Trophoblast cell (in vitro differentiated cells and primary cell): ENCODE measurements around the gene SNTG2.

ENCODE experiments used
- DNase-seq, 2 donors: peaks; one replicate each; pipeline ENCODE4 v3.0.0-alpha.2; 2016
- H2AFZ ChIP-seq: 2 replicates; pipeline ENCODE4 v1.6.1; 2013; ENCODE audit warnings: low read length, moderate library complexity, mild to moderate bottlenecking; ENCODE audit not compliant: insufficient read depth, poor library complexity
- H2AK5ac ChIP-seq: 2 replicates; pipeline ENCODE4 v1.6.1; 2013; ENCODE audit warnings: mild to moderate bottlenecking, low read length
- H2BK120ac ChIP-seq: 2 replicates; pipeline ENCODE4 v1.6.1; 2013; ENCODE audit warnings: low read length, mild to moderate bottlenecking, moderate library complexity; ENCODE audit not compliant: insufficient read depth, poor library complexity
- H2BK12ac ChIP-seq: 2 replicates; pipeline ENCODE4 v1.6.1; 2013; ENCODE audit warnings: mild to moderate bottlenecking, low read length, moderate library complexity
- H2BK5ac ChIP-seq: 2 replicates; pipeline ENCODE4 v1.6.1; 2013; ENCODE audit warnings: low read length, low read depth, moderate library complexity, mild to moderate bottlenecking; ENCODE audit not compliant: poor library complexity
- H3K14ac ChIP-seq: 2 replicates; pipeline ENCODE4 v1.6.1; 2013; ENCODE audit warnings: mild to moderate bottlenecking, low read length
- H3K18ac ChIP-seq: 2 replicates; pipeline ENCODE4 v1.6.1; 2013; ENCODE audit warnings: mild to moderate bottlenecking, low read length
- H3K23ac ChIP-seq: 2 replicates; pipeline ENCODE4 v1.6.1; 2013; ENCODE audit warnings: low read length
- H3K27ac ChIP-seq: 2 replicates; pipeline ENCODE4 v1.5.1; 2013; ENCODE audit warnings: low read depth, mild to moderate bottlenecking, inconsistent platforms, low read length, moderate library complexity
- H3K27me3 ChIP-seq: 2 replicates; pipeline ENCODE4 v1.6.1; 2013; ENCODE audit warnings: inconsistent platforms, mild to moderate bottlenecking, low read length, moderate library complexity; ENCODE audit not compliant: insufficient read depth
- H3K36me3 ChIP-seq, 2 experiments: 1 replicate in 1 of 2; 2 replicates in 1 of 2; pipeline ENCODE4 v1.6.1; 2013; ENCODE audit warnings: low read length in 2 of 2, mild to moderate bottlenecking in 2 of 2, moderate library complexity in 1 of 2; ENCODE audit not compliant: insufficient read depth in 2 of 2, control insufficient read depth in 1 of 2
- H3K4ac ChIP-seq: 2 replicates; pipeline ENCODE4 v1.6.1; 2013; ENCODE audit warnings: low read depth, mild to moderate bottlenecking, low read length, moderate library complexity
- H3K4me1 ChIP-seq, 2 experiments: 1 replicate in 1 of 2; 2 replicates in 1 of 2; pipeline ENCODE4 v1.6.1; 2013; ENCODE audit warnings: low read length in 2 of 2, mild to moderate bottlenecking in 2 of 2, moderate library complexity in 1 of 2; ENCODE audit not compliant: insufficient read depth in 2 of 2, control insufficient read depth in 1 of 2
- H3K4me2 ChIP-seq: 2 replicates; pipeline ENCODE4 v1.6.1; 2013; ENCODE audit warnings: inconsistent platforms, mild to moderate bottlenecking, low read length, moderate library complexity
- H3K4me3 ChIP-seq: 2 replicates; pipeline ENCODE4 v1.5.1; 2013; ENCODE audit warnings: mild to moderate bottlenecking, low read depth, low read length, inconsistent platforms
- H3K79me1 ChIP-seq: one replicate; pipeline ENCODE4 v1.6.1; 2013; ENCODE audit warnings: low read length
- H3K79me2 ChIP-seq: 2 replicates; pipeline ENCODE4 v1.6.1; 2013; ENCODE audit warnings: low read length, mild to moderate bottlenecking; ENCODE audit not compliant: control insufficient read depth, insufficient read depth, poor library complexity
- H3K9ac ChIP-seq: 2 replicates; pipeline ENCODE4 v1.6.1; 2013; ENCODE audit warnings: mild to moderate bottlenecking, low read length
- H3K9me3 ChIP-seq: 2 replicates; pipeline ENCODE4 v1.6.1; 2013; ENCODE audit warnings: low read depth, mild to moderate bottlenecking, control low read depth, inconsistent platforms, low read length; ENCODE audit not compliant: insufficient read depth
- H4K12ac ChIP-seq: 2 replicates; pipeline ENCODE4 v1.6.1; 2013; ENCODE audit warnings: low read depth, mild to moderate bottlenecking, low read length, moderate library complexity
- H4K8ac ChIP-seq: 2 replicates; pipeline ENCODE4 v1.6.1; 2013; ENCODE audit warnings: low read depth, mild to moderate bottlenecking, low read length, moderate library complexity
- H4K91ac ChIP-seq: one replicate; pipeline ENCODE4 v1.6.1; 2013; ENCODE audit warnings: low read depth, mild to moderate bottlenecking, low read length, moderate library complexity
- WGBS: extraction: QIAGEN DNeasy Blood & Tissue Kit; methylation state at CpG from one replicate; pipeline ENCODE4 v1.1.7; 2013; ENCODE audit warnings: missing lambda C conversion rate; ENCODE audit not compliant: insufficient read length, insufficient coverage; ENCODE audit errors: extremely low coverage; 5-methylcytosine and 5-hydroxymethylcytosine counted together

The SNTG2 gene

DNA sequence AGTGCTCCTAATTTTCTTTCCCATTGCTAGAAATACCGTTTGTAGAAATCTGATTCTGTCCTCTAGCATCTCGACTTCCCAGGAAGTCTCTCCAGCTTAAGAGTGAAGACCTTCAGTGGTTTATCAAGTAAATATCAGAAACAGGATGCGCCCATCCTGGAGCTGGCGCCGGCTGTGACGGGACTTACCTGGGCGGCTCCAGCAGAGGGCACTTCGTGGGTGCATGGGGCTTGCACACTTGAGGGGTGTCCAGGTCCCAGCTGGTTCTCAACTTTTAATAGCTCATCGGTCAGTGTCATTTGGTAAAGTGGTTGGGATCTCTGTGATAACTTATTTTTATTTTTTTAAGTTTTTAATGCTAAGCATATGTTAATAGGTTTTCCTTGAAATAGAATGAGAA lies 295.6 kb downstream of the SNTG2 start:
- no peaks in the 10 kb centered on the region for H3K79me1 ChIP-seq
- H2BK5ac ChIP-seq: no peak overlapping the region
- H3K4ac ChIP-seq: no peak overlapping the region
- H3K79me2 ChIP-seq: no peaks in the 10 kb centered on the region
- H2BK12ac ChIP-seq: no peak overlapping the region
- no peak overlapping the region for H3K18ac ChIP-seq
- no peaks in the 10 kb centered on the region for H3K36me3 ChIP-seq
- no peak overlapping the region for H2BK120ac ChIP-seq
- no peak overlapping the region for H4K12ac ChIP-seq
- peaks cover under 1% of the 10 kb centered on the region for H3K9me3 ChIP-seq
- no peak overlapping the region for H3K4me3 ChIP-seq
- H2AFZ ChIP-seq: no peak overlapping the region
- no CpG with 5 or more reads among the region's 9 CpGs for WGBS
- no peak overlapping the region for H3K27ac ChIP-seq
- no peak overlapping the region for H2AK5ac ChIP-seq
- no peak overlapping the region for H4K91ac ChIP-seq
- H3K23ac ChIP-seq: no peak overlapping the region
- H3K4me2 ChIP-seq: no peak overlapping the region
- H3K4me1 ChIP-seq: no peaks in the 10 kb centered on the region
- H3K27me3 ChIP-seq: no peaks in the 10 kb centered on the region
- H3K14ac ChIP-seq: no peak overlapping the region
- H3K9ac ChIP-seq: no peak overlapping the region
- H4K8ac ChIP-seq: no peak overlapping the region
- no peak for DNase-seq

DNA sequence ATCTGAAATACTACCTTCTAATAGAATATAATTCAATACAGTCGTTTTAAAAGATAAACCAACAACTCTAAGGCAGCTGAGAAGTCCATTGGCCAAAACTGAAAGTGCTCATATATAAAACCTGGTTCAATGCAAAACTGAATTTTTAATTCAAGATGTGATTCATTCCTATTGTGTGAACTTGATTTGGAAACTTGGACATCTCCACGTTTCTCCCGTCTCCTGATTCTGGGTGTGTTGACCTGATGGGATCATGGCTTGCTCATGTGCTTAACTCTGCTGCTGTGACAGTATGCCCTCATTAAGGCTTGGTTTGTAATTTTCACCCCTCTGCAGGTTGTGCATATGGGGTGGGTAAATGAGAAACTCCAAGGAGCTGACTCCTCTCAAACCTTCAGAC lies 296.3 kb downstream of the SNTG2 start:
- Histone ChIP-seq H3K14ac (no peak overlapping the region), H3K4ac (no peak overlapping the region), H3K23ac (no peak overlapping the region), H3K4me3 (no peak overlapping the region), H3K27me3 (no peaks in the 10 kb centered on the region), H3K18ac (no peak overlapping the region), H3K4me2 (no peak overlapping the region), H3K27ac (no peak overlapping the region), H4K91ac (no peak overlapping the region), H3K79me2 (no peaks in the 10 kb centered on the region), H3K36me3 (no peaks in the 10 kb centered on the region), H2AFZ (no peak overlapping the region), H2AK5ac (no peak overlapping the region), H4K12ac (no peak overlapping the region), H2BK120ac (no peak overlapping the region), H3K9me3 (peaks cover 5% of the 10 kb centered on the region), H3K9ac (no peak overlapping the region), H2BK5ac (no peak overlapping the region), H2BK12ac (no peak overlapping the region), H4K8ac (no peak overlapping the region), H3K4me1 (no peaks in the 10 kb centered on the region), H3K79me1 (no peaks in the 10 kb centered on the region)
- no CpG with 5 or more reads among the region's 3 CpGs for WGBS
- DNase-seq: no peak

DNA sequence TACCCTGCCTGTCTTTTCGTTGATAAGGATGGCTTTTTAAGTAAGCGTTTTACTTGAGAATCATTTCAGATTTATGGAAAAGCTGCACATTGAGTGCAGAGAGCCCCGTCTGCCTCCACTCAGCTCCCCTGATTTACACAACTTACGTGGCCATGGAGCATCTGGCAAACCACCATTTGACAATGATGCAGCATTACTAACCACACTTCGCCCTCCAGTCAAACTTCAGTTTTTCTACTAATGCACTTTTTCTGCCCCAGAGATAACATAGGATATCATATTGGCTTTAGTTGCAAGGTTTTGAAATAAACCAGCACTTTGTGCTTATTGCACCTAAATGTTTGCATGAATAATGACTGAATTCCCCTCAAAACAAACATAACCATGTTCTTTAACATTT lies 297.5 kb downstream of the SNTG2 start:
- no peaks in the 10 kb centered on the region for H3K79me2 ChIP-seq
- H3K4me2 ChIP-seq: no peak overlapping the region
- no peaks in the 10 kb centered on the region for H3K27me3 ChIP-seq
- no peaks in the 10 kb centered on the region for H3K4me1 ChIP-seq
- H4K12ac ChIP-seq: no peak overlapping the region
- no peak overlapping the region for H2BK12ac ChIP-seq
- no peak overlapping the region for H2AK5ac ChIP-seq
- H4K8ac ChIP-seq: no peak overlapping the region
- H3K9ac ChIP-seq: no peak overlapping the region
- H4K91ac ChIP-seq: no peak overlapping the region
- H3K14ac ChIP-seq: no peak overlapping the region
- no peak overlapping the region for H3K18ac ChIP-seq
- no peak overlapping the region for H3K27ac ChIP-seq
- no peak overlapping the region for H2AFZ ChIP-seq
- no peaks in the 10 kb centered on the region for H3K79me1 ChIP-seq
- peaks cover 5% of the 10 kb centered on the region for H3K9me3 ChIP-seq
- no peak overlapping the region for H2BK120ac ChIP-seq
- H3K23ac ChIP-seq: no peak overlapping the region
- H3K36me3 ChIP-seq: no peaks in the 10 kb centered on the region
- no peak for DNase-seq
- H2BK5ac ChIP-seq: no peak overlapping the region
- no peak overlapping the region for H3K4ac ChIP-seq
- WGBS: no CpG with 5 or more reads among the region's 5 CpGs
- H3K4me3 ChIP-seq: no peak overlapping the region

DNA sequence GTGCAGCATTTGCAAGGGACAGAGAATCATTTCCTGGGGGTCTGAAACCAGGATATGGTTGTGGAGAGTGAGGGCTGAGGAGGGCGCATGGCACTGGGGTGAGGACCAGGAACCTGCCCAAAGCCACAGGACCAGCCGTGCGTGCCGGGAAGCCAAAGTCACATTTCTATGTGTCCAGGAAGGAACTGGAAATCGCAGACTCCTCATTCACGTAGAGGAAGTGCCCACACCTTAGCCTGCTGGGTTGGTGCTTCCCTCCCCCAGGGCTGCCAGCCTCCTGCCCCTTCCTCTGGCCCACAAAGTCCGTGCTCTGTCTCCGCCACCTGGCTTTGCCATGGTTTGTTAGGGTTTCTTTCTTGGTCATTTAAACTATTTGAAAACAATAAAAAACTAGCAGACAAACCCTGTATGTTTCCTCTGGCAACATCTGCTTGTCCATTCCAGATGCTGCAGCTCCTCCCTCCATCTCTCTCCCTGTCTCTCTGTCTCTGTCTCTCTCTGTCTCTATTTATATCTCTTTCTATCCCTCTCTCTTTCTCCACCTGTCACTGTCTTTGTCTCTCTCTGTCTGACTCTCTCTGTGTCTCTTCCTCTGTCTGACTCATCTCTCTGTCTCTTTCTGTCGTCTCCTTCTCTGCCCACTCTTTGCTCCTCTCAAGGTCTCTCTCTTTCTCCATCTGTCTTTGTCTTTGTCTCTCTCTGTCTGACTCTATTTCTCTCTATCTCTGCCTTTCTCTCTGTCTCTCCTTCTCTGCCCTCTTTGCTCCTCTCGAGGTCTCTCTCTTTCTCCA lies 299.4 kb downstream of the SNTG2 start:
- Histone ChIP-seq H3K27me3 (no peaks in the 10 kb centered on the region), H2BK5ac (no peak overlapping the region), H3K18ac (no peak overlapping the region), H3K36me3 (no peaks in the 10 kb centered on the region), H3K79me2 (no peaks in the 10 kb centered on the region), H2BK120ac (no peak overlapping the region), H2AFZ (no peak overlapping the region), H3K4me3 (no peak overlapping the region), H4K91ac (no peak overlapping the region), H4K8ac (no peak overlapping the region), H2BK12ac (no peak overlapping the region), H3K79me1 (no peaks in the 10 kb centered on the region), H3K4me2 (no peak overlapping the region), H3K14ac (no peak overlapping the region), H3K4me1 (no peaks in the 10 kb centered on the region), H3K9me3 (peaks cover 5% of the 10 kb centered on the region), H3K27ac (no peak overlapping the region), H3K9ac (no peak overlapping the region), H4K12ac (no peak overlapping the region), H3K23ac (no peak overlapping the region), H2AK5ac (no peak overlapping the region), H3K4ac (no peak overlapping the region)
- no peak for DNase-seq
- WGBS: no CpG with 5 or more reads among the region's 10 CpGs
